GM15510 (cell line): ENCODE measurements around the gene SLC25A21.

Experiments used
- POLR2A ChIP-seq: IDR thresholded peaks from 3 replicates; pipeline ENCODE4 v1.6.1; 2011; ENCODE audit warnings: borderline replicate concordance; ENCODE audit not compliant: insufficient read length; ENCODE audit errors: extremely low read depth

Gene SLC25A21

GRCh38 chr14:37143475-37143874 lies 28.9 kb downstream of the SLC25A21 start:
- no peak for TF ChIP-seq POLR2A

- TF ChIP-seq POLR2A: no peak
Observed at GRCh38 chr14:37142835-37143401, 29.5 kb downstream of the SLC25A21 start.

GRCh38 chr14:37140176-37140575 lies 32.2 kb downstream of the SLC25A21 start:
- no peak for TF ChIP-seq POLR2A

- TF ChIP-seq POLR2A: no peak
Observed at GRCh38 chr14:37139710-37140109, 32.7 kb downstream of the SLC25A21 start.

- TF ChIP-seq POLR2A: no peak
Observed at GRCh38 chr14:37138898-37139297, 33.5 kb downstream of the SLC25A21 start.

- TF ChIP-seq POLR2A: no peak
Observed at GRCh38 chr14:37133284-37133913, 39.0 kb downstream of the SLC25A21 start.

- TF ChIP-seq POLR2A: no peak
Observed at GRCh38 chr14:37131205-37131604, 41.2 kb downstream of the SLC25A21 start.

GRCh38 chr14:37129047-37129446 lies 43.4 kb downstream of the SLC25A21 start:
- no peak for TF ChIP-seq POLR2A

GRCh38 chr14:37124614-37125013 lies 47.8 kb downstream of the SLC25A21 start:
- no peak for TF ChIP-seq POLR2A

- no peak for TF ChIP-seq POLR2A
Observed at GRCh38 chr14:37122919-37123639, 49.3 kb downstream of the SLC25A21 start.

- no peak for TF ChIP-seq POLR2A
Observed at GRCh38 chr14:37122288-37122687, 50.1 kb downstream of the SLC25A21 start.

GRCh38 chr14:37118673-37119366 lies 53.6 kb downstream of the SLC25A21 start:
- TF ChIP-seq POLR2A: no peak

- no peak for TF ChIP-seq POLR2A
Observed at GRCh38 chr14:37116933-37117849, 55.2 kb downstream of the SLC25A21 start.

GRCh38 chr14:37115406-37115805 lies 57.0 kb downstream of the SLC25A21 start:
- no peak for TF ChIP-seq POLR2A
